Measurements from ENCODE around the gene GRID1.

The GRID1 gene

GRCh38 chr10:85565381-85565780, 801.2 kb downstream of the GRID1 start:
- DNase-seq (ENCODE audit: low read depth in 3 of 3, low spot score in 1 of 3) = no peak

GRCh38 chr10:85558533-85558932, 808.1 kb downstream of the GRID1 start:
- DNase-seq (ENCODE audit: low read depth in 3 of 3, low spot score in 1 of 3) = no peak

- DNase-seq (ENCODE audit: low read depth in 3 of 3, low spot score in 1 of 3) = no peak
These were observed 808.9 kb downstream of the GRID1 start for GRCh38 chr10:85557706-85558105.

GRCh38 chr10:85557077-85557476, 809.5 kb downstream of the GRID1 start:
- DNase-seq (ENCODE audit: low read depth in 3 of 3, low spot score in 1 of 3) = no peak

Measured in stimulated activated CD4-positive, alpha-beta T cell treated with anti-CD3 and anti-CD28 coated beads, TNF-alpha, amount 100 ng/mL, for 1 hour (primary cell).